H1 (cell line): ENCODE results near the gene SPACA5. TPM values are rescaled to one million over a fixed set of nuclear protein-coding genes. Genes with fewer than 3 reads are reported as not detected.

Source experiments
- CTCF ChIA-PET: fragments of 300-600 bp; sonication (Branson Sonifier 250); formaldehyde crosslinking; loops from one replicate; lab custom pipeline; 2021; ENCODE audit not compliant: partially characterized antibody; lab: Charles Lee
- POLR2A ChIA-PET: fragments of 300-600 bp; sonication (Branson Sonifier 250); formaldehyde crosslinking; loops from one replicate; lab custom pipeline; 2021; ENCODE audit warnings: inconsistent platforms; ENCODE audit not compliant: partially characterized antibody; lab: Charles Lee
- DNase-seq, 2 experiments: peaks; one replicate each; pipeline versions ENCODE4 v3.0.0 to v3.0.0-alpha.2; 2010 to 2022; ENCODE audit warnings: low spot score in 2 of 2, low read depth in 1 of 2, mixed read lengths in 1 of 2
- FAIRE-seq: peaks from 2 replicates; lab custom pipeline; 2011; peaks lifted over from hg19 to GRCh38; lab: Jason Lieb, UNC
- H2AFZ ChIP-seq: 2 replicates; pipeline ENCODE4 v1.8.1; 2012; ENCODE audit warnings: low read length, inconsistent platforms
- H2AK5ac ChIP-seq: 2 replicates; pipeline ENCODE4 v1.6.1; 2013; ENCODE audit warnings: low read depth, low read length
- H2BK120ac ChIP-seq: replicated peaks from 2 replicates; pipeline ENCODE3; 2013; ENCODE audit warnings: low read depth, low read length, inconsistent platforms
- H2BK12ac ChIP-seq: 2 replicates; pipeline ENCODE4 v1.6.1; 2013; ENCODE audit warnings: low read depth, low read length
- H2BK15ac ChIP-seq: 2 replicates; pipeline ENCODE4 v1.6.1; 2013; ENCODE audit warnings: low read length
- H2BK20ac ChIP-seq: 2 replicates; pipeline ENCODE4 v1.6.1; 2013; ENCODE audit warnings: low read length
- H2BK5ac ChIP-seq: 2 replicates; pipeline ENCODE4 v1.6.1; 2013; ENCODE audit warnings: low read depth, low read length
- H3K14ac ChIP-seq: 2 replicates; pipeline ENCODE4 v1.6.1; 2013; ENCODE audit warnings: inconsistent platforms; ENCODE audit not compliant: insufficient read length
- H3K18ac ChIP-seq: 2 replicates; pipeline ENCODE4 v1.6.1; 2013; ENCODE audit warnings: low read length; ENCODE audit errors: extremely low read depth
- H3K23ac ChIP-seq: 2 replicates; pipeline ENCODE4 v1.6.1; 2013; ENCODE audit warnings: inconsistent platforms; ENCODE audit not compliant: insufficient read length
- H3K23me2 ChIP-seq: 2 replicates; pipeline ENCODE4 v1.6.1; 2013; ENCODE audit warnings: low read depth, low read length
- H3K27ac ChIP-seq: 2 replicates; pipeline ENCODE4 v1.6.1; 2011; ENCODE audit warnings: low read depth, low read length, inconsistent platforms
- H3K27me3 ChIP-seq, 4 experiments: replicated peaks in 1 of 4; 1 replicate in 1 of 4; 2 replicates in 3 of 4; pipeline versions ENCODE4 v1.6.1 to v1.8.1; 2011 to 2013; ENCODE audit warnings: low read length in 3 of 4, mild to moderate bottlenecking in 3 of 4, inconsistent platforms in 2 of 4, mixed read lengths in 2 of 4, moderate library complexity in 1 of 4; ENCODE audit not compliant: control insufficient read depth in 3 of 4, insufficient read depth in 3 of 4; ENCODE audit errors: extremely low read depth in 1 of 4
- H3K36me3 ChIP-seq, 4 experiments: 2 replicates each; pipeline versions ENCODE4 v1.6.1 to v1.8.1; 2011 to 2013; ENCODE audit warnings: mild to moderate bottlenecking in 4 of 4, low read length in 3 of 4, moderate library complexity in 2 of 4, control low read depth in 1 of 4, inconsistent platforms in 1 of 4; ENCODE audit not compliant: insufficient read depth in 4 of 4, control insufficient read depth in 2 of 4
- H3K4ac ChIP-seq: replicated peaks from 2 replicates; pipeline ENCODE3; 2013; ENCODE audit warnings: low read length, low read depth, mixed read lengths, inconsistent platforms; ENCODE audit not compliant: insufficient read length
- H3K4me1 ChIP-seq, 4 experiments: replicated peaks in 1 of 4; 1 replicate in 1 of 4; 2 replicates in 3 of 4; pipeline versions ENCODE4 v1.6.1 to v1.8.1; 2011 to 2013; ENCODE audit warnings: low read length in 3 of 4, inconsistent platforms in 2 of 4, mixed read lengths in 1 of 4; ENCODE audit not compliant: insufficient read depth in 4 of 4, control insufficient read depth in 3 of 4
- H3K4me2 ChIP-seq, 2 experiments: 2 replicates each; pipeline versions ENCODE4 v1.6.1 to v1.8.1; 2011 to 2013; ENCODE audit warnings: low read depth in 2 of 2, low read length in 2 of 2, control low read depth in 1 of 2, inconsistent platforms in 1 of 2, mild to moderate bottlenecking in 1 of 2; ENCODE audit not compliant: insufficient read depth in 1 of 2
- H3K4me3 ChIP-seq, 4 experiments: fragments of 200-600, 300-600 bp in 1 of 4; sonication (generic), shearing (Covaris generic), sonication (Bioruptor Twin) in 1 of 4; 2 replicates each; pipeline versions ENCODE4 v1.5.1 to v1.8.1; 2011 to 2016; ENCODE audit warnings: low read length in 4 of 4, low read depth in 3 of 4, control low read depth in 2 of 4, inconsistent platforms in 2 of 4, mild to moderate bottlenecking in 2 of 4, mixed read lengths in 1 of 4, moderate library complexity in 1 of 4; ENCODE audit not compliant: insufficient read depth in 2 of 4; ENCODE audit errors: extremely low read depth in 1 of 4
- H3K56ac ChIP-seq: replicated peaks from 2 replicates; pipeline ENCODE3; 2013; ENCODE audit warnings: low read depth, mild to moderate bottlenecking, mixed read lengths, low read length, inconsistent platforms; ENCODE audit not compliant: insufficient read length
- H3K79me1 ChIP-seq: 2 replicates; pipeline ENCODE4 v1.6.1; 2013; ENCODE audit warnings: low read depth, low read length, control low read depth
- H3K79me2 ChIP-seq, 2 experiments: 2 replicates each; pipeline versions ENCODE4 v1.6.1 to v1.8.1; 2012 to 2013; ENCODE audit warnings: low read length in 2 of 2, mild to moderate bottlenecking in 2 of 2, inconsistent platforms in 1 of 2; ENCODE audit not compliant: insufficient read depth in 2 of 2, control insufficient read depth in 1 of 2
- H3K9ac ChIP-seq, 4 experiments: replicated peaks in 1 of 4; 1 replicate in 1 of 4; 2 replicates in 3 of 4; pipeline versions ENCODE4 v1.6.1 to v1.8.1; 2011 to 2013; ENCODE audit warnings: low read depth in 3 of 4, low read length in 3 of 4, control low read depth in 2 of 4, mild to moderate bottlenecking in 2 of 4, moderate library complexity in 2 of 4, inconsistent platforms in 1 of 4; ENCODE audit errors: extremely low read depth in 1 of 4
- H3K9me3 ChIP-seq, 2 experiments: 2 replicates each; pipeline versions ENCODE4 v1.6.1 to v1.8.1; 2012 to 2013; ENCODE audit warnings: mild to moderate bottlenecking in 2 of 2, moderate library complexity in 2 of 2, control low read depth in 1 of 2, inconsistent platforms in 1 of 2, low read depth in 1 of 2, low read length in 1 of 2, mixed read lengths in 1 of 2; ENCODE audit not compliant: insufficient read depth in 2 of 2
- H4K20me1 ChIP-seq, 2 experiments: replicated peaks in 1 of 2; 2 replicates each; pipeline versions ENCODE3 to v1.8.1; 2011 to 2013; ENCODE audit warnings: inconsistent platforms in 2 of 2, low read length in 2 of 2, mild to moderate bottlenecking in 1 of 2; ENCODE audit not compliant: insufficient read depth in 2 of 2, control insufficient read depth in 1 of 2
- H4K5ac ChIP-seq: 2 replicates; pipeline ENCODE4 v1.6.1; 2013; ENCODE audit warnings: low read length, low read depth, mixed read lengths, inconsistent platforms; ENCODE audit not compliant: insufficient read length
- H4K8ac ChIP-seq: 2 replicates; pipeline ENCODE4 v1.8.0; 2013; ENCODE audit warnings: mild to moderate bottlenecking, moderate library complexity, low read length, inconsistent platforms; ENCODE audit not compliant: insufficient read depth; ENCODE audit errors: extremely low read depth
- H4K91ac ChIP-seq: replicated peaks from 2 replicates; pipeline ENCODE3; 2013; ENCODE audit warnings: low read length, mixed read lengths, inconsistent platforms; ENCODE audit not compliant: insufficient read length
- BACH1 ChIP-seq: IDR thresholded peaks from 2 replicates; pipeline ENCODE4 v1.6.1; 2012; ENCODE audit warnings: low read length, improper control_type of control experiment
- CHD2 ChIP-seq: IDR thresholded peaks from 2 replicates; pipeline ENCODE4 v1.6.1; 2012; ENCODE audit warnings: low read length, improper control_type of control experiment
- CTBP2 ChIP-seq: IDR thresholded peaks from 2 replicates; pipeline ENCODE4 v1.7.0; 2011; ENCODE audit warnings: borderline replicate concordance, mild to moderate bottlenecking, moderate library complexity, mixed read lengths, low read length; ENCODE audit not compliant: insufficient read depth, insufficient read length
- EGR1 ChIP-seq: IDR thresholded peaks from 2 replicates; pipeline ENCODE4 v1.6.1; 2011; ENCODE audit warnings: low read depth, low read length, borderline replicate concordance
- EP300 ChIP-seq, 2 experiments: IDR thresholded peaks; 1 replicate in 1 of 2; 2 replicates in 1 of 2; pipeline ENCODE4 v1.6.1; 2011 to 2012; ENCODE audit warnings: low read depth in 2 of 2, low read length in 2 of 2, mild to moderate bottlenecking in 2 of 2, borderline replicate concordance in 1 of 2, inconsistent platforms in 1 of 2, moderate library complexity in 1 of 2
- GTF2F1 ChIP-seq: IDR thresholded peaks from 2 replicates; pipeline ENCODE4 v1.6.1; 2012; ENCODE audit warnings: low read depth, low read length, improper control_type of control experiment, borderline replicate concordance
- HDAC6 ChIP-seq: IDR thresholded peaks from one replicate; pipeline ENCODE4 v1.7.1; 2012; ENCODE audit warnings: low read depth, mild to moderate bottlenecking, inconsistent platforms, low read length, moderate library complexity
- KDM1A ChIP-seq: fragments of 200-600, 300-600 bp; sonication (generic); IDR thresholded peaks from 2 replicates; pipeline ENCODE4 v1.7.1; 2016; ENCODE audit warnings: mild to moderate bottlenecking, low read length, borderline replicate concordance
- MAFK ChIP-seq: IDR thresholded peaks from 2 replicates; pipeline ENCODE4 v1.6.1; 2012; ENCODE audit warnings: low read depth, mild to moderate bottlenecking, improper control_type of control experiment, low read length
- SAP30 ChIP-seq: fragments of 300-600 bp; sonication (generic); IDR thresholded peaks from 2 replicates; pipeline ENCODE4 v1.7.1; 2012; ENCODE audit warnings: low read length, moderate library complexity, mild to moderate bottlenecking, inconsistent platforms; ENCODE audit not compliant: insufficient read depth, insufficient replicate concordance
- SP4 ChIP-seq: IDR thresholded peaks from 2 replicates; pipeline ENCODE4 v1.6.1; 2012; ENCODE audit warnings: low read length, inconsistent platforms
- TAF1 ChIP-seq: IDR thresholded peaks from 2 replicates; pipeline ENCODE4 v1.6.1; 2011; ENCODE audit warnings: mild to moderate bottlenecking, low read depth, low read length
- ZNF274 ChIP-seq: IDR thresholded peaks from 2 replicates; pipeline ENCODE4 v1.7.0; 2012; ENCODE audit warnings: low read length, borderline replicate concordance; ENCODE audit errors: extremely low read depth
- WGBS, 2 experiments: shearing (Covaris generic) in 1 of 2; methylation state at CpG; one replicate each; pipeline versions ENCODE4 v1.1.6 to v1.1.7; 2013 to 2015; ENCODE audit warnings: low lambda C conversion rate in 2 of 2, mixed read lengths in 2 of 2, inconsistent platforms in 1 of 2, low coverage in 1 of 2, missing lambda C conversion rate in 1 of 2; ENCODE audit not compliant: insufficient replicate concordance in 2 of 2, insufficient coverage in 1 of 2, insufficient read length in 1 of 2; ENCODE audit errors: extremely low coverage in 1 of 2, missing lambda C conversion rate in 1 of 2; 5-methylcytosine and 5-hydroxymethylcytosine counted together
- polyA plus RNA-seq, 7 experiments: library from polyadenylated mRNA; depleted of rRNA in 3 of 7; stranded (reverse) in 5 of 7; unstranded in 2 of 7; fragments of >200 nt in 5 of 7; fragments of 200-250 nt in 2 of 7; gene quantifications; 1 replicate in 5 of 7; 2 replicates in 1 of 7; 4 replicates in 1 of 7; pipeline versions ENCODE4 v1.2.1 to v1.2.3, GENCODE V29; 2011 to 2013; ENCODE audit warnings: missing spikeins in 2 of 7, mixed read lengths in 2 of 7
- total RNA-seq: library from RNA; stranded (reverse); fragmentation: NEBNext Ultra II Directional; extraction: Animal tissue kit (Norgen Biotek cat#: 25700); gene quantifications from 2 replicates; pipeline ENCODE4 v1.2.1, GENCODE V29; 2021
- TF ChIP-seq, protein P1 (sequence below): IDR thresholded peaks from 2 replicates; pipeline ENCODE4 v1.6.1; 2011; ENCODE audit warnings: low read length, improper control_type of control experiment

SPACA5 gene
- total and polyA plus RNA-seq, 2 of the 8 experiments (the other 6 are each of a cell fraction or from before 2014, with no cell fraction given), result 0.26 TPM; not detected in 1

DNA sequence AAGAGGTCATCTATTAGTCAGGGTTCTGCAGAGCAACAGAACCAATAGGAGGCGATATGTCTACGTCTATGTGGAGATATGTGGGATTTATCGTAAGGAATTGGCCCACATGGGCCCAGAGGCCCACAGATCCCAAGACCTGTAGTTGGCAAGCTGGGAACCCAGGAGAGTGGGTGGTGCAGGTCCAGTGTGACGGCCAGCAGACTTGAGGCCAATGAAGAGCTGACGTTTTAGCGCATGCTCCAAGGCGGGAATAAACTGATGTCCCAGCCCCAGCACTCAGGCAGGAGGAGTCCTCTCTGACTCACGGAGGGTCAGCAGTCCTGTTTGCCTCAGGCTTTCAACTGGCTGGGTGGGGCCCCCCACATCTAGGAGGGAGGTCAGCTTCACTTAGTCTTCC, 21.3 kb downstream of the SPACA5 start:
- no peak overlapping the region for H3K9ac ChIP-seq
- H2AFZ ChIP-seq, result no peak overlapping the region
- H3K79me2 ChIP-seq, result no peaks in the 10 kb centered on the region
- H4K20me1 ChIP-seq, result no peaks in the 10 kb centered on the region
- no peak for DNase-seq
- WGBS, 2 experiments, result 100% methylated on average over 1 of the region's 8 CpGs; no CpG with 5 or more reads in 1 of the 2 experiments
- no peaks in the 10 kb centered on the region for H3K4me1 ChIP-seq
- no peak overlapping the region for H3K23ac ChIP-seq
- H3K4me2 ChIP-seq, result no peak overlapping the region
- H3K18ac ChIP-seq, result no peak overlapping the region
- no peaks in the 10 kb centered on the region for H3K23me2 ChIP-seq
- FAIRE-seq, result no peak
- H3K56ac ChIP-seq, result no peak overlapping the region
- no peaks in the 10 kb centered on the region for H3K9me3 ChIP-seq
- H2BK5ac ChIP-seq, result no peak overlapping the region
- no peak overlapping the region for H3K14ac ChIP-seq
- H2BK20ac ChIP-seq, result no peak overlapping the region
- no peak overlapping the region for H4K5ac ChIP-seq
- no peak overlapping the region for H2BK12ac ChIP-seq
- no peak overlapping the region for H2BK15ac ChIP-seq
- no peak overlapping the region for H3K4me3 ChIP-seq
- no peak overlapping the region for H3K4ac ChIP-seq
- H3K27me3 ChIP-seq, result no peaks in the 10 kb centered on the region
- no peak overlapping the region for H4K91ac ChIP-seq
- H3K79me1 ChIP-seq, result no peaks in the 10 kb centered on the region
- ChIA-PET CTCF (interaction anchor here (0.9 to 3.5 kb wide), 7 partner anchors 37 to 276 kb away, joined by 4 to 31 read pairs (median 4); no protein-coding TSS in a partner anchor), POLR2A (no interaction called here)
- no peak overlapping the region for H3K27ac ChIP-seq
- H4K8ac ChIP-seq, result no peak overlapping the region
- H2BK120ac ChIP-seq, result no peak overlapping the region
- no peak overlapping the region for H2AK5ac ChIP-seq
- H3K36me3 ChIP-seq, result no peaks in the 10 kb centered on the region
- no peak for TF ChIP-seq CTBP2
- TF ChIP-seq, protein P1, sequence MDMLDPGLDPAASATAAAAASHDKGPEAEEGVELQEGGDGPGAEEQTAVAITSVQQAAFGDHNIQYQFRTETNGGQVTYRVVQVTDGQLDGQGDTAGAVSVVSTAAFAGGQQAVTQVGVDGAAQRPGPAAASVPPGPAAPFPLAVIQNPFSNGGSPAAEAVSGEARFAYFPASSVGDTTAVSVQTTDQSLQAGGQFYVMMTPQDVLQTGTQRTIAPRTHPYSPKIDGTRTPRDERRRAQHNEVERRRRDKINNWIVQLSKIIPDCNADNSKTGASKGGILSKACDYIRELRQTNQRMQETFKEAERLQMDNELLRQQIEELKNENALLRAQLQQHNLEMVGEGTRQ, result no peak
- no peak for TF ChIP-seq MAFK
- TF ChIP-seq TAF1, result no peak
- TF ChIP-seq CHD2, result no peak
- no peak for TF ChIP-seq KDM1A
- TF ChIP-seq GTF2F1, result no peak
- no peak for TF ChIP-seq HDAC6
- TF ChIP-seq SAP30, result no peak
- no peak for TF ChIP-seq BACH1
- no peak for TF ChIP-seq EGR1
- no peak for TF ChIP-seq EP300 (IDR thresholded peaks at IDR 0.05; ENCODE audit: borderline replicate concordance in 1 of 2, low read depth in 2 of 2, low read length in 2 of 2)
- no peak for TF ChIP-seq ZNF274
- TF ChIP-seq SP4, result no peak
